HG02840 (cell line): Measurements from ENCODE around the gene PTPRT.

Experiments
- ATAC-seq: cut with Tn5 transposase; IDR thresholded peaks from one replicate; pipeline ENCODE4 v1.9.1; 2021; ENCODE audit warnings: mild to moderate bottlenecking, moderate library complexity, moderate number of reproducible peaks; ENCODE audit not compliant: unreplicated experiment, low FRiP score

The PTPRT gene

GRCh38 chr20:42985628-42986027 lies 204.1 kb downstream of the PTPRT start:
- ATAC-seq, result no peak

GRCh38 chr20:42982218-42982617 lies 207.5 kb downstream of the PTPRT start:
- no peak for ATAC-seq

GRCh38 chr20:42981253-42981652 lies 208.5 kb downstream of the PTPRT start:
- no peak for ATAC-seq

GRCh38 chr20:42979720-42980119 lies 210.0 kb downstream of the PTPRT start:
- ATAC-seq, result no peak

GRCh38 chr20:42978184-42978974 lies 211.3 kb downstream of the PTPRT start:
- no peak for ATAC-seq

- ATAC-seq, result no peak
Observed at GRCh38 chr20:42975974-42976373, 213.7 kb downstream of the PTPRT start.

- no peak for ATAC-seq
Observed at GRCh38 chr20:42974347-42974746, 215.4 kb downstream of the PTPRT start.

GRCh38 chr20:42972591-42972990 lies 217.1 kb downstream of the PTPRT start:
- no peak for ATAC-seq

- ATAC-seq, result no peak
Observed at GRCh38 chr20:42968746-42969145, 221.0 kb downstream of the PTPRT start.

GRCh38 chr20:42963796-42964195 lies 225.9 kb downstream of the PTPRT start:
- no peak for ATAC-seq

GRCh38 chr20:42961771-42962170 lies 227.9 kb downstream of the PTPRT start:
- no peak for ATAC-seq

- no peak for ATAC-seq
Observed at GRCh38 chr20:42959996-42960395, 229.7 kb downstream of the PTPRT start.

GRCh38 chr20:42958367-42959069 lies 231.2 kb downstream of the PTPRT start:
- no peak for ATAC-seq

GRCh38 chr20:42957704-42958095 lies 232.0 kb downstream of the PTPRT start:
- ATAC-seq, result no peak

GRCh38 chr20:42957018-42957703 lies 232.5 kb downstream of the PTPRT start:
- ATAC-seq, result no peak

GRCh38 chr20:42955713-42956112 lies 234.0 kb downstream of the PTPRT start:
- ATAC-seq, result no peak

- ATAC-seq, result no peak
Observed at GRCh38 chr20:42954951-42955350, 234.8 kb downstream of the PTPRT start.

GRCh38 chr20:42949950-42950349 lies 239.8 kb downstream of the PTPRT start:
- no peak for ATAC-seq

- no peak for ATAC-seq
Observed at GRCh38 chr20:42945234-42945994, 244.3 kb downstream of the PTPRT start.

GRCh38 chr20:42941629-42942028 lies 248.1 kb downstream of the PTPRT start:
- no peak for ATAC-seq
